B cell (primary cell): ENCODE data around the gene FOXN3.

Experiments
- EZH2 ChIP-seq: IDR thresholded peaks from 2 replicates; pipeline ENCODE4 v1.6.1; 2012; ENCODE audit warnings: borderline replicate concordance, low read depth, mild to moderate bottlenecking, moderate library complexity, low read length; ENCODE audit not compliant: insufficient read depth, poor library complexity, severe bottlenecking
- TF ChIP-seq, protein P1 (sequence below): fragments of 200-600 bp; IDR thresholded peaks from one replicate; pipeline ENCODE4 v1.8.0; 2022; ENCODE audit warnings: antibody characterized with exemption, mild to moderate bottlenecking

DNA sequence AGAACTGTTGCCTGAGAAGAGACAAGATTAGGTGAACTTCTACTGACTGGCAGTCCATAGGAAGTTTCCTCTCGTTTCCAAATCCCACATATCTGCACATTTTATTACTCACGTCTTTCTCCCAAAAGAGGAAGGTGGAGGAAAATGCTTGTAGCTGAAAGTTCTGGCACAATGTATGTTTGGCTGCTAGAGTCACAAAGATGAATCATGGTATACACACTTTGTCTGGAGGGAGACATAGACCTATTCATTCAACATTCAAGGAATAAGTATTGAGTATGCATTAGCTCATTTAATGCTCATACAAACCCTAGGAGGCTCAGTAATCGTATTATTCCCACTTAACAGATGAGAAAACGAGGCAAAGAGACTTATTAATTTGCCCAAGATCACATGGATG is 291.8 kb downstream of the FOXN3 start:
- TF ChIP-seq, protein P1, sequence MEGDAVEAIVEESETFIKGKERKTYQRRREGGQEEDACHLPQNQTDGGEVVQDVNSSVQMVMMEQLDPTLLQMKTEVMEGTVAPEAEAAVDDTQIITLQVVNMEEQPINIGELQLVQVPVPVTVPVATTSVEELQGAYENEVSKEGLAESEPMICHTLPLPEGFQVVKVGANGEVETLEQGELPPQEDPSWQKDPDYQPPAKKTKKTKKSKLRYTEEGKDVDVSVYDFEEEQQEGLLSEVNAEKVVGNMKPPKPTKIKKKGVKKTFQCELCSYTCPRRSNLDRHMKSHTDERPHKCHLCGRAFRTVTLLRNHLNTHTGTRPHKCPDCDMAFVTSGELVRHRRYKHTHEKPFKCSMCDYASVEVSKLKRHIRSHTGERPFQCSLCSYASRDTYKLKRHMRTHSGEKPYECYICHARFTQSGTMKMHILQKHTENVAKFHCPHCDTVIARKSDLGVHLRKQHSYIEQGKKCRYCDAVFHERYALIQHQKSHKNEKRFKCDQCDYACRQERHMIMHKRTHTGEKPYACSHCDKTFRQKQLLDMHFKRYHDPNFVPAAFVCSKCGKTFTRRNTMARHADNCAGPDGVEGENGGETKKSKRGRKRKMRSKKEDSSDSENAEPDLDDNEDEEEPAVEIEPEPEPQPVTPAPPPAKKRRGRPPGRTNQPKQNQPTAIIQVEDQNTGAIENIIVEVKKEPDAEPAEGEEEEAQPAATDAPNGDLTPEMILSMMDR: no peak
- TF ChIP-seq EZH2: no peak
